GM18867 (cell line): ENCODE data around the gene BTAF1.
"Not testable (repeated sequence)": the region's sequence is repeated elsewhere in the genome, so short reads cannot be mapped to it uniquely, and the experiment has no call there.

Experiments used
- ATAC-seq: cut with Tn5 transposase; IDR thresholded peaks from one replicate; pipeline ENCODE4 v1.9.1; 2021; ENCODE audit warnings: mild to moderate bottlenecking, moderate library complexity; ENCODE audit not compliant: unreplicated experiment

BTAF1 gene

GRCh38 chr10:91923371-91924211 is at the start of gene BTAF1:
TSS of gene BTAF1 (plus strand) at chr10:91923770. CDS start at chr10:91924077, 307 bp downstream.
- ATAC-seq, result peak; percentile 96

- no peak for ATAC-seq
Observed at GRCh38 chr10:91875156-91875555, 48.4 kb upstream of the BTAF1 start.

- ATAC-seq, result no peak
Observed at GRCh38 chr10:91875779-91876178, 47.8 kb upstream of the BTAF1 start.

- ATAC-seq, result no peak
Observed at GRCh38 chr10:91879515-91880170, 43.9 kb upstream of the BTAF1 start.

GRCh38 chr10:91880310-91880709 is 43.3 kb upstream of the BTAF1 start:
- no peak for ATAC-seq

- no peak for ATAC-seq
Observed at GRCh38 chr10:91883549-91884444, 39.8 kb upstream of the BTAF1 start.

GRCh38 chr10:91884536-91884935 is 39.0 kb upstream of the BTAF1 start:
- ATAC-seq, result no peak

GRCh38 chr10:91885362-91886079 is 38.0 kb upstream of the BTAF1 start:
- ATAC-seq, result no peak

- no peak for ATAC-seq
Observed at GRCh38 chr10:91886954-91887271, 36.7 kb upstream of the BTAF1 start.

GRCh38 chr10:91887272-91888076 is 36.1 kb upstream of the BTAF1 start:
- ATAC-seq, result no peak

GRCh38 chr10:91891125-91892001 is 32.2 kb upstream of the BTAF1 start:
- ATAC-seq, result no peak

GRCh38 chr10:91893051-91893450 is 30.5 kb upstream of the BTAF1 start:
- no peak for ATAC-seq

- ATAC-seq, result not testable (repeated sequence)
Observed at GRCh38 chr10:91894261-91894685, 29.3 kb upstream of the BTAF1 start.

GRCh38 chr10:91896212-91896756 is 27.3 kb upstream of the BTAF1 start:
- no peak for ATAC-seq

GRCh38 chr10:91897421-91897820 is 26.1 kb upstream of the BTAF1 start:
- no peak for ATAC-seq

- no peak for ATAC-seq
Observed at GRCh38 chr10:91901784-91902677, 21.5 kb upstream of the BTAF1 start.

GRCh38 chr10:91907033-91907594 is 16.5 kb upstream of the BTAF1 start:
- ATAC-seq, result no peak
